ENCODE results near the gene COA1.
"Not testable (repeated sequence)": the region's sequence is repeated elsewhere in the genome, so short reads cannot be mapped to it uniquely, and the experiment has no call there.

Gene COA1

DNA sequence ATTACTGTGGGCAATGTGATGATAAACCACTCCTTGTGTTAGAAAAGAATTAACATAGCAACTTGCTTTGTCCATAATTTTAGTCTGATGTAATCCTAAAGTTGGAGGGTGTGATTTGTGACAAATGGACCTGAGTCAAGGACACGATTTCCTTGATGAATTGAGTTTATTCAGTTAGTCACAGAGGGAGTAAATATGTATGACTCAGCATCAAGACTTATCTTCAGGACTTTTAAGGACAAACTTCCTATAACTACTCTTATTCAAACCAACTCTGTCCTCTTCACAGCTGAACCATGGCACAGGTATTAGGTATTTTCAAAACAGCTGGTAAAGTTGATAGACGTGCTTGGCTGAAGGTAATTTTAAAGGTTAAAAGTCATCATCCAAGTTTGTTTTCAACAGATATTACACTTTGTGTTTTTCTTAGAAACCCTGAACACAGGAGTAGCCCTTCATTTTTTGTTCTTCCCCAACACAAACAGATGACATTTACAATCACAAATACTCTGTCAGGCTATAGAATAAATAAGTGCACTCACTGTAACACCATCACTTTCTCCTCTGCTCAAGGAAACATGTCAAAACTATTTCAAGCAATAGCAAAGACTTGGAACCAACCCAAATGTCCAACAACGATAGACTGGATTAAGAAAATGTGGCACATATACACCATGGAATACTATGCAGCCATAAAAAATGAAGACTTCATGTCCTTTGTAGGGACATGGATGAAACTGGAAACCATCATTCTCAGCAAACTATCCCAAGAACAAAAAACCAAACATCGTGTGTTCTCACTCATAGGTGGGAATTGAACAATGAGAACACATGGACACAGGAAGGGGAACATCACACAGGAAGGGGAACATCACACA, 54.5 kb downstream of the COA1 start:
- TF ChIP-seq PPARA (CRISPR knock-in tag; IDR thresholded peaks at IDR 0.05; ENCODE audit: borderline replicate concordance) (no peak), ZC3H10 (CRISPR knock-in tag; IDR thresholded peaks at IDR 0.05) (0 out of 2 replicates have a peak, but pooled peaks have one; percentile 17)
- ATAC-seq = peak; percentile 90

DNA sequence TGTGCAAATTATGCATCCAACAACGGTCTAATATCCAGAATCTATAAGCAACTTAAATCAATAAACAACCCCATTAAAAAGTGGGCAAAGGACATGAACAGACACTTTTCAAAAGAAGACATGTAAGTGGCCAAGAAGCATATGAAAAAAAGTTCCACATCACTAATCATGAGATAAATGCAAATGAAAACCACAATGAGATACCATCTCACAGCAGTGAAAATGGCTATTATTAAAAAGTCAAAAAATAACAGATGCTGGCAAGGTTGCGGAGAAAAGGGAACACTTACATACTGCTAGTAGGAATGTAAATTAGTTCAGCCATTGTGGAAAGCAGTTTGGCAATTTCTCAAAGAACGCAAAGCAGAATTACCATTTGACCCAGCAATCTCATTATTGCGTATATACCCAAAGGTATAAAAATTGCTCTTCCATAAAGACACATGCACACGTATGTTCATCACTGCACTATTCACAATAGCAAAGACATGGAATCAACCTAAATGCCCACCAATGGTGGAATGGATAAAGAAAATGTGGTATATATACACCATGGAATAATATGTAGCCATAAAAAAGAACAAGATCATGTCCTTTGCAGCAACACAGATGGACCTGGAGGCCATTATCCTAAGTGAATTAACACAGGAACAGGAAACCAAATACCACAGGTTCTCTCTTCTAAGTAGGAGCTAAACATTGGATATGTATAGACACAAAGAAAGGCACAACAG, 55.9 kb downstream of the COA1 start:
- peak; percentile 86 for TF ChIP-seq ZNF8 (CRISPR knock-in tag; IDR thresholded peaks at IDR 0.05)
- ATAC-seq = not testable (repeated sequence)

DNA sequence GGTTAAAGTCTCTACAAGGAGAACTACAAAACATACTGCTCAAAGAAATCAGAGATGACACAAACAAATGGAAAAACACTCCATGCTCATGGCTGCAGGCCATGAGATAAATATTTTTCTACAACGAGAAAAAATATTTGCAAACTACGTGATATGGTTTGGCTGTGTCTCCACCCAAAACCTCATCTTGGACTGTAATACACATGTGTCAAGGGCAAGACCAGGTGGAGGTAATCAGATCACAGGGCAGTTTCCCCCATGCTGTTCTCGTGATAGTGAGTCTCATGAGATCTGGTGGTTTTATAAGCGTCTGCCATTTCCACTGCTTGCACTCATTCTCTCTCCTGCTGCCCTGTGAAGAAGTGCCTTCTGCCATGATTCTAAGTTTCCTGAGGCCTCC, 57.8 kb downstream of the COA1 start:
- ATAC-seq = no peak
- TF ChIP-seq ESRRG (CRISPR knock-in tag; IDR thresholded peaks at IDR 0.05) = no peak
- TF ChIP-seq ZNF70 (CRISPR knock-in tag; IDR thresholded peaks at IDR 0.05) = no peak
- TF ChIP-seq OSR1 (CRISPR knock-in tag; IDR thresholded peaks at IDR 0.05) = no peak
- no peak for TF ChIP-seq ZNF8 (CRISPR knock-in tag; IDR thresholded peaks at IDR 0.05)
- TF ChIP-seq PPARA (CRISPR knock-in tag; IDR thresholded peaks at IDR 0.05; ENCODE audit: borderline replicate concordance) = no peak
- no peak for TF ChIP-seq GLIS3 (CRISPR knock-in tag; IDR thresholded peaks at IDR 0.05)

DNA sequence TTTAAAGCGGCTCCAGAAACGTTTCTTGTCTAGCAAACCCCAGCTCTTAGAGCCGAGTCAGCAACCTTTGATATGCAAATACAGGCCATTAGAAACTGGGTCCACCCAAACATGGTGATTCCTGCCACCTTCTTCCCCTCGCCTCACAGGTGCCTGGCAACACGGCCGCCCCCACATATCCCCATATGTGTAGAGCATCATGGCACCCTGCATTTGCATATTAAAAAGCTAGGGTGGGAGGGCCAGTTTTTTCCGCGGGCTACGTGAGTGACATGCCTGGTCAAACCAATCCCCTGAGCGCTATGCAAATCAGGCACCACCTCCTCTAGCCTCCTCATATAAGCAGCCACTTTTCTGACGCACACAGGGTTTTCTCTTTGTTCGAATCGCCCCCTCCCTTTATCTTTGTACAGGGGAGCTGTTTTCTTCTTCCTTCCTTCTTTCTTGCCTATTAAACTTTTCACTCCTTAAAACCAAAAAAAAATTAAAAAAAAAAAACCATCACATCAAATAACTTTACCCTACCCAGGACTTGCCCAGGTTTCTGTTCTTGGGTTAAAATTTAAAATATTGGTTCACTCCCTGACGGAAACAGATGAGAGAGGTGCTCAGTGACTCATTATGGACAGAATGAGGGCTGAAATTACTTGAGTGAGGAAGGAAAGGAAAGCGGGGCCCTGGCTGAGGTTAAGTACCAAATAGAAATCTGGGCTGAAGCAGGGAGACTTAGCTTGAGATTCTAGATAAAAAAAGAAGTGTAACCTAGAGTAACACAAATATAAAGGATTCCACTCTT, 59.8 kb downstream of the COA1 start:
- TF ChIP-seq ZNF70 (CRISPR knock-in tag; IDR thresholded peaks at IDR 0.05) (no peak), ESRRG (CRISPR knock-in tag; IDR thresholded peaks at IDR 0.05) (no peak), ZFP3 (CRISPR knock-in tag; IDR thresholded peaks at IDR 0.05) (no peak), BACH2 (CRISPR knock-in tag; IDR thresholded peaks at IDR 0.05; ENCODE audit: borderline replicate concordance) (no peak), ZNF565 (CRISPR knock-in tag; conservative IDR thresholded peaks at IDR 0.05; ENCODE audit: low read depth) (no peak), ISL1 (CRISPR knock-in tag; IDR thresholded peaks at IDR 0.05) (no peak), PPARA (CRISPR knock-in tag; IDR thresholded peaks at IDR 0.05; ENCODE audit: borderline replicate concordance) (no peak), ZNF8 (CRISPR knock-in tag; IDR thresholded peaks at IDR 0.05) (no peak), GLIS3 (CRISPR knock-in tag; IDR thresholded peaks at IDR 0.05) (no peak), ZFP30 (CRISPR knock-in tag; IDR thresholded peaks at IDR 0.05) (no peak), TCF4 (CRISPR knock-in tag; IDR thresholded peaks at IDR 0.05; ENCODE audit: borderline replicate concordance) (no peak), ZC3H10 (CRISPR knock-in tag; IDR thresholded peaks at IDR 0.05) (no peak), TOX (CRISPR knock-in tag; IDR thresholded peaks at IDR 0.05; ENCODE audit: borderline replicate concordance) (no peak), ARNTL (CRISPR knock-in tag; IDR thresholded peaks at IDR 0.05; ENCODE audit: borderline replicate concordance, low read depth) (no peak), OSR1 (CRISPR knock-in tag; IDR thresholded peaks at IDR 0.05) (no peak)
- TF ChIP-seq, protein P1, sequence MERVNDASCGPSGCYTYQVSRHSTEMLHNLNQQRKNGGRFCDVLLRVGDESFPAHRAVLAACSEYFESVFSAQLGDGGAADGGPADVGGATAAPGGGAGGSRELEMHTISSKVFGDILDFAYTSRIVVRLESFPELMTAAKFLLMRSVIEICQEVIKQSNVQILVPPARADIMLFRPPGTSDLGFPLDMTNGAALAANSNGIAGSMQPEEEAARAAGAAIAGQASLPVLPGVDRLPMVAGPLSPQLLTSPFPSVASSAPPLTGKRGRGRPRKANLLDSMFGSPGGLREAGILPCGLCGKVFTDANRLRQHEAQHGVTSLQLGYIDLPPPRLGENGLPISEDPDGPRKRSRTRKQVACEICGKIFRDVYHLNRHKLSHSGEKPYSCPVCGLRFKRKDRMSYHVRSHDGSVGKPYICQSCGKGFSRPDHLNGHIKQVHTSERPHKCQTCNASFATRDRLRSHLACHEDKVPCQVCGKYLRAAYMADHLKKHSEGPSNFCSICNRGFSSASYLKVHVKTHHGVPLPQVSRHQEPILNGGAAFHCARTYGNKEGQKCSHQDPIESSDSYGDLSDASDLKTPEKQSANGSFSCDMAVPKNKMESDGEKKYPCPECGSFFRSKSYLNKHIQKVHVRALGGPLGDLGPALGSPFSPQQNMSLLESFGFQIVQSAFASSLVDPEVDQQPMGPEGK (CRISPR knock-in tag; IDR thresholded peaks at IDR 0.05; ENCODE audit: borderline replicate concordance) = no peak
- TF ChIP-seq, protein P2, sequence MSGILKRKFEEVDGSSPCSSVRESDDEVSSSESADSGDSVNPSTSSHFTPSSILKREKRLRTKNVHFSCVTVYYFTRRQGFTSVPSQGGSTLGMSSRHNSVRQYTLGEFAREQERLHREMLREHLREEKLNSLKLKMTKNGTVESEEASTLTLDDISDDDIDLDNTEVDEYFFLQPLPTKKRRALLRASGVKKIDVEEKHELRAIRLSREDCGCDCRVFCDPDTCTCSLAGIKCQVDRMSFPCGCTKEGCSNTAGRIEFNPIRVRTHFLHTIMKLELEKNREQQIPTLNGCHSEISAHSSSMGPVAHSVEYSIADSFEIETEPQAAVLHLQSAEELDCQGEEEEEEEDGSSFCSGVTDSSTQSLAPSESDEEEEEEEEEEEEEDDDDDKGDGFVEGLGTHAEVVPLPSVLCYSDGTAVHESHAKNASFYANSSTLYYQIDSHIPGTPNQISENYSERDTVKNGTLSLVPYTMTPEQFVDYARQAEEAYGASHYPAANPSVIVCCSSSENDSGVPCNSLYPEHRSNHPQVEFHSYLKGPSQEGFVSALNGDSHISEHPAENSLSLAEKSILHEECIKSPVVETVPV (CRISPR knock-in tag; IDR thresholded peaks at IDR 0.05) = no peak
- TF ChIP-seq, protein P3, sequence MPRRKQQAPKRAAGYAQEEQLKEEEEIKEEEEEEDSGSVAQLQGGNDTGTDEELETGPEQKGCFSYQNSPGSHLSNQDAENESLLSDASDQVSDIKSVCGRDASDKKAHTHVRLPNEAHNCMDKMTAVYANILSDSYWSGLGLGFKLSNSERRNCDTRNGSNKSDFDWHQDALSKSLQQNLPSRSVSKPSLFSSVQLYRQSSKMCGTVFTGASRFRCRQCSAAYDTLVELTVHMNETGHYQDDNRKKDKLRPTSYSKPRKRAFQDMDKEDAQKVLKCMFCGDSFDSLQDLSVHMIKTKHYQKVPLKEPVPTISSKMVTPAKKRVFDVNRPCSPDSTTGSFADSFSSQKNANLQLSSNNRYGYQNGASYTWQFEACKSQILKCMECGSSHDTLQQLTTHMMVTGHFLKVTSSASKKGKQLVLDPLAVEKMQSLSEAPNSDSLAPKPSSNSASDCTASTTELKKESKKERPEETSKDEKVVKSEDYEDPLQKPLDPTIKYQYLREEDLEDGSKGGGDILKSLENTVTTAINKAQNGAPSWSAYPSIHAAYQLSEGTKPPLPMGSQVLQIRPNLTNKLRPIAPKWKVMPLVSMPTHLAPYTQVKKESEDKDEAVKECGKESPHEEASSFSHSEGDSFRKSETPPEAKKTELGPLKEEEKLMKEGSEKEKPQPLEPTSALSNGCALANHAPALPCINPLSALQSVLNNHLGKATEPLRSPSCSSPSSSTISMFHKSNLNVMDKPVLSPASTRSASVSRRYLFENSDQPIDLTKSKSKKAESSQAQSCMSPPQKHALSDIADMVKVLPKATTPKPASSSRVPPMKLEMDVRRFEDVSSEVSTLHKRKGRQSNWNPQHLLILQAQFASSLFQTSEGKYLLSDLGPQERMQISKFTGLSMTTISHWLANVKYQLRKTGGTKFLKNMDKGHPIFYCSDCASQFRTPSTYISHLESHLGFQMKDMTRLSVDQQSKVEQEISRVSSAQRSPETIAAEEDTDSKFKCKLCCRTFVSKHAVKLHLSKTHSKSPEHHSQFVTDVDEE (CRISPR knock-in tag; IDR thresholded peaks at IDR 0.05) = no peak
- TF ChIP-seq, protein P4, sequence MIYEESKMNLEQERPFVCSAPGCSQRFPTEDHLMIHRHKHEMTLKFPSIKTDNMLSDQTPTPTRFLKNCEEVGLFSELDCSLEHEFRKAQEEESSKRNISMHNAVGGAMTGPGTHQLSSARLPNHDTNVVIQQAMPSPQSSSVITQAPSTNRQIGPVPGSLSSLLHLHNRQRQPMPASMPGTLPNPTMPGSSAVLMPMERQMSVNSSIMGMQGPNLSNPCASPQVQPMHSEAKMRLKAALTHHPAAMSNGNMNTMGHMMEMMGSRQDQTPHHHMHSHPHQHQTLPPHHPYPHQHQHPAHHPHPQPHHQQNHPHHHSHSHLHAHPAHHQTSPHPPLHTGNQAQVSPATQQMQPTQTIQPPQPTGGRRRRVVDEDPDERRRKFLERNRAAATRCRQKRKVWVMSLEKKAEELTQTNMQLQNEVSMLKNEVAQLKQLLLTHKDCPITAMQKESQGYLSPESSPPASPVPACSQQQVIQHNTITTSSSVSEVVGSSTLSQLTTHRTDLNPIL (CRISPR knock-in tag; IDR thresholded peaks at IDR 0.05; ENCODE audit: low read depth) = no peak
- TF ChIP-seq, protein P5, sequence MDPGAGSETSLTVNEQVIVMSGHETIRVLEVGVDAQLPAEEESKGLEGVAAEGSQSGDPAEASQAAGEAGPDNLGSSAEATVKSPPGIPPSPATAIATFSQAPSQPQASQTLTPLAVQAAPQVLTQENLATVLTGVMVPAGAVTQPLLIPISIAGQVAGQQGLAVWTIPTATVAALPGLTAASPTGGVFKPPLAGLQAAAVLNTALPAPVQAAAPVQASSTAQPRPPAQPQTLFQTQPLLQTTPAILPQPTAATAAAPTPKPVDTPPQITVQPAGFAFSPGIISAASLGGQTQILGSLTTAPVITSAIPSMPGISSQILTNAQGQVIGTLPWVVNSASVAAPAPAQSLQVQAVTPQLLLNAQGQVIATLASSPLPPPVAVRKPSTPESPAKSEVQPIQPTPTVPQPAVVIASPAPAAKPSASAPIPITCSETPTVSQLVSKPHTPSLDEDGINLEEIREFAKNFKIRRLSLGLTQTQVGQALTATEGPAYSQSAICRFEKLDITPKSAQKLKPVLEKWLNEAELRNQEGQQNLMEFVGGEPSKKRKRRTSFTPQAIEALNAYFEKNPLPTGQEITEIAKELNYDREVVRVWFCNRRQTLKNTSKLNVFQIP (CRISPR knock-in tag; IDR thresholded peaks at IDR 0.05; ENCODE audit: borderline replicate concordance, low read depth) = no peak
- ATAC-seq = no peak

All from SK-N-SH treated with all-trans-retinoic acid at 6 μM for 48 hours (cell line).